GM13976 (cell line): ENCODE measurements around the gene CCAR1.

Experiments used
- DNase-seq: peaks from one replicate; pipeline ENCODE4 v3.0.0; 2012; ENCODE audit warnings: low spot score
- in situ Hi-C: fragments of 300-500 bp; cut with MboI; formaldehyde crosslinking; loops from one replicate; pipeline ENCODE4 v1.12.0; 2022; ENCODE audit warnings: low sequenced_read_pairs, mixed read lengths, inconsistent platforms; ENCODE audit not compliant: unreplicated experiment
- TF ChIP-seq, protein P1 (sequence below): IDR thresholded peaks from 2 replicates; pipeline ENCODE4 v1.5.1; 2012; ENCODE audit warnings: borderline replicate concordance, mild to moderate bottlenecking; ENCODE audit not compliant: insufficient read depth; ENCODE audit errors: extremely low read depth, missing control alignments, control extremely low read depth

Gene CCAR1, protein sequence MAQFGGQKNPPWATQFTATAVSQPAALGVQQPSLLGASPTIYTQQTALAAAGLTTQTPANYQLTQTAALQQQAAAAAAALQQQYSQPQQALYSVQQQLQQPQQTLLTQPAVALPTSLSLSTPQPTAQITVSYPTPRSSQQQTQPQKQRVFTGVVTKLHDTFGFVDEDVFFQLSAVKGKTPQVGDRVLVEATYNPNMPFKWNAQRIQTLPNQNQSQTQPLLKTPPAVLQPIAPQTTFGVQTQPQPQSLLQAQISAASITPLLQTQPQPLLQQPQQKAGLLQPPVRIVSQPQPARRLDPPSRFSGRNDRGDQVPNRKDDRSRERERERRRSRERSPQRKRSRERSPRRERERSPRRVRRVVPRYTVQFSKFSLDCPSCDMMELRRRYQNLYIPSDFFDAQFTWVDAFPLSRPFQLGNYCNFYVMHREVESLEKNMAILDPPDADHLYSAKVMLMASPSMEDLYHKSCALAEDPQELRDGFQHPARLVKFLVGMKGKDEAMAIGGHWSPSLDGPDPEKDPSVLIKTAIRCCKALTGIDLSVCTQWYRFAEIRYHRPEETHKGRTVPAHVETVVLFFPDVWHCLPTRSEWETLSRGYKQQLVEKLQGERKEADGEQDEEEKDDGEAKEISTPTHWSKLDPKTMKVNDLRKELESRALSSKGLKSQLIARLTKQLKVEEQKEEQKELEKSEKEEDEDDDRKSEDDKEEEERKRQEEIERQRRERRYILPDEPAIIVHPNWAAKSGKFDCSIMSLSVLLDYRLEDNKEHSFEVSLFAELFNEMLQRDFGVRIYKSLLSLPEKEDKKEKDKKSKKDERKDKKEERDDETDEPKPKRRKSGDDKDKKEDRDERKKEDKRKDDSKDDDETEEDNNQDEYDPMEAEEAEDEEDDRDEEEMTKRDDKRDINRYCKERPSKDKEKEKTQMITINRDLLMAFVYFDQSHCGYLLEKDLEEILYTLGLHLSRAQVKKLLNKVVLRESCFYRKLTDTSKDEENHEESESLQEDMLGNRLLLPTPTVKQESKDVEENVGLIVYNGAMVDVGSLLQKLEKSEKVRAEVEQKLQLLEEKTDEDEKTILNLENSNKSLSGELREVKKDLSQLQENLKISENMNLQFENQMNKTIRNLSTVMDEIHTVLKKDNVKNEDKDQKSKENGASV

DNA sequence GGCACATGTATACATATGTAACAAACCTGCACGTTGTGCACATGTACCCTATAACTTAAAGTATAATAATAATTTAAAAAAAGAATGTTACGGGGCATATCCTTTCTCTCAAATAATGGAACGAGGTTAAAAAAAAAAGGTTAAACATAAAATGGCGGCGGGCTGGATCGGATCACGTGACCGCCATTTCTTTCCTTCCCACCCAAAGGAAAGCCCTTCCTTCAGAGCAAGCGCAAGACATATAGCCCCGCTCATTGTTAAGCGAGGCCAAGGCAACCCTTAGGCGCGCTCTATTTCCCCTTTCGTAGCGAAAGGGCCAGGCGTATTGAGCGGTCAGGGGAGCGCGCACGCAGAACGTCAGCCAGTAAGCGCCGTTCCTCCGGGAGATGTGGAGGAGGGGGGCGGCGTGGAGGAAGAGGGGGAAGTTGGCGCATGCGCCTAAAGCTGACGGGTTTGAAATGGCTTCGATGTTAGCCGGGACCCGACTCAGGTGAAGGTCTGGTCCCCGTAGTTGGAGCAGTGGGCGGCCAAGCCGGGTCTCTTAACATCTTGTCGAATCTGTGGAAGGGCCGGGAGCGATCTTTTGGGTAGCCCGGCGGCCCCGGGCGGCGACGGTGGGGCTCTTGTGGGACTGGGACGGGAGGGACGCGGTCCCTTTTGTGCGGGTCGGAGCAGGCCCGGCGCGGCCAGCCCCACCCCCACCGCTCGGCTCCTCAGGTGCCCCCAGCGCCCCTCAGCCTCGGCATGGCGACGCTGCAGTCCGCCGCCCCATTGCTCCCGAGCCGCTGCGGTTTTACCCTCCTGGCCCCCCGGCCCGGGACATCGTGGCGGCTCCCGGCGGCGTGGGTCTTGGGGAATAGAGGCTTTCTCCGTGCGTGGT, at the start of gene CCAR1:
CCAR1 (plus strand) TSS at position 447 of the 880 bp plus-strand sequence. CDS start 1,266 bp downstream, outside the sequence.
- in situ Hi-C loops: no loop called here
- DNase-seq: peak; percentile 97
- TF ChIP-seq, protein P1, sequence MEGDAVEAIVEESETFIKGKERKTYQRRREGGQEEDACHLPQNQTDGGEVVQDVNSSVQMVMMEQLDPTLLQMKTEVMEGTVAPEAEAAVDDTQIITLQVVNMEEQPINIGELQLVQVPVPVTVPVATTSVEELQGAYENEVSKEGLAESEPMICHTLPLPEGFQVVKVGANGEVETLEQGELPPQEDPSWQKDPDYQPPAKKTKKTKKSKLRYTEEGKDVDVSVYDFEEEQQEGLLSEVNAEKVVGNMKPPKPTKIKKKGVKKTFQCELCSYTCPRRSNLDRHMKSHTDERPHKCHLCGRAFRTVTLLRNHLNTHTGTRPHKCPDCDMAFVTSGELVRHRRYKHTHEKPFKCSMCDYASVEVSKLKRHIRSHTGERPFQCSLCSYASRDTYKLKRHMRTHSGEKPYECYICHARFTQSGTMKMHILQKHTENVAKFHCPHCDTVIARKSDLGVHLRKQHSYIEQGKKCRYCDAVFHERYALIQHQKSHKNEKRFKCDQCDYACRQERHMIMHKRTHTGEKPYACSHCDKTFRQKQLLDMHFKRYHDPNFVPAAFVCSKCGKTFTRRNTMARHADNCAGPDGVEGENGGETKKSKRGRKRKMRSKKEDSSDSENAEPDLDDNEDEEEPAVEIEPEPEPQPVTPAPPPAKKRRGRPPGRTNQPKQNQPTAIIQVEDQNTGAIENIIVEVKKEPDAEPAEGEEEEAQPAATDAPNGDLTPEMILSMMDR: no peak

DNA sequence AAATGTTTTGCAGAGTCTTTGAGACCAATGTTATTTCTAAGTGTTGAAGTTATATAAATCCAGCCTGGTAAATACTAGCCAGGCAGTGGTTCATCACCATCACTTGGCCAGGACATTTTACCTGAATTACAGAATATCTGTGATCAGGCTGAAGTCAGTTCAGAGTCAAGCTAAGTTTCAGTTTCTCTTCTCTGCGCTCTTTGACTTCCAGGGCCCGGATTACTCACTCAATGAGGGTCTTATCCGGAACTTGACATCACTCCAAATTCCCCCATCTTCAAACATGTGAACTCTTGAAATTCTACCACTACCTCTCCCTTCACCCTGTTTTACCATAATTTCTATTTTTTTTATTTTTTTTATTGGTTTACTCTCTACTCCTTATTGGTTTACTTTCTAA, 36.6 kb upstream of the CCAR1 start:
- TF ChIP-seq, protein P1: no peak
- peak; percentile 64 for DNase-seq
- in situ Hi-C loops: no loop called here

DNA sequence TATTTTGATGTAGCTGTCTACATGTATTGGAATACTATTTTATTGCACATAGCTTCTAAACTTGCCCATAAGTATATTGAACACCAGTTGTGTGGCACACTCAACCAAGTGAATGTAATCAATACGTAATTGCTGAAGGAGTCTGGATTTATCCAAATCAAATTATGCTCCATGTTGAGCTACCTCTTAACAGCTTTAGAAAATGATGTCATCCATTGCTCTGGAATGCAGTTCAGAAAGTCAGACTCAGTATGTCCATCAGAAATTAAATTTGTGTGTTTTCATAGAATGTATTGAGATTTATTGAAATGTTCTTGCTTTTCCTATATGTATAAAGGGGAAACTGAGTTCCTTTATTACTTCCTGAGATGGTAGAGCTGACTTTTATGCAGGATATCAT, 25.0 kb upstream of the CCAR1 start:
- no peak for DNase-seq
- in situ Hi-C loops: no loop called here
- TF ChIP-seq, protein P1: no peak

DNA sequence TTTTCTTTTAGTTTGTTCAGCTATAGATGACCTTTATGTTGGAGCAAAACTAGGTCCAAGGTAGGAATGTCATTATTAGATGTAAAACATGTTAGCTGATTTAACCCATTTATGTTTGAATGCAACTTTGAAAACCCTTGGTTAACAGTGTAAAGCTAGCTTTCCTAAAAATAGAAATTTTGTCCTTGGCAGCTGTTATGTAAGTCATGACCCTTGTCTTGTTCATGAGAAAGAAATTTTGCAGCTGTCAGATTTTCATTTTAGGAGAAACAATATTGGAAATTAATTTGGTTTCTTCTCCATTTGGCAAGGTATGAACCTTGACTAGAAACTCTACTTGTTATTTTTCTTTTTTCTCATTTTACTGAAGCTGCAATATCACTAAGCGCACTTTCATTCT, 23.9 kb upstream of the CCAR1 start:
- no peak for DNase-seq
- TF ChIP-seq, protein P1: no peak
- in situ Hi-C loops: no loop called here

DNA sequence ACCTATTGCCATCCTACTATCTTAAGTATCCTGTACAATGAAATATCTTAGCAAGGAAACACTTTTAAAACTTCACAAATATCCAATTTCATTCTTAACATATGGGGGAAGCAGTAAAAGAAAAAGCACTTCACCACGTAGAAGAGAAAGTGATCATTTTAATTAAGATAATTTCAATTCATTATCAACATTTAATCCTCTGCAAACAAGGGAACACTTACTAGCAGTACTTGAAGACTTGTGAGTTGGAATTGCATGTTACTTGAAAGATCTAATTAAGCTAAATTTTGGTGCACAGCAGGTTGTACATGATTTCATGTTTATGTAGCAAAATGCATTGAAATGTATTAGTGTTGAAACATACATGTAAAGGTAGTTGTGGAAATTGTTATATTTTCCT, 20.8 kb upstream of the CCAR1 start:
- no peak for DNase-seq
- TF ChIP-seq, protein P1: no peak
- in situ Hi-C loops: no loop called here
